ENCODE data around the gene PDE4B. TPM values are rescaled to one million over a fixed set of nuclear protein-coding genes. Genes with fewer than 3 reads are reported as not detected.

PDE4B gene
- total and polyA plus RNA-seq, 7 donors, result 1.6 to 17.2 (median 10.7) TPM

- no peaks in the 10 kb centered on the region for H3K27me3 ChIP-seq
- no peaks in the 10 kb centered on the region for H3K9me3 ChIP-seq
- no peak for DNase-seq
- 71 to 72% methylated on average over 4 of the region's 4 CpGs for WGBS, 2 donors
- no peak overlapping the region for H3K27ac ChIP-seq
- TF ChIP-seq CTCF (IDR thresholded peaks at IDR 0.05) (no peak), EP300 (IDR thresholded peaks at IDR 0.05) (no peak), POLR2AphosphoS5 (IDR thresholded peaks at IDR 0.05) (no peak), POLR2A (IDR thresholded peaks at IDR 0.05) (no peak)
- H3K4me1 ChIP-seq, result no peaks in the 10 kb centered on the region
- intact Hi-C loops (cut with DNase I), result no loop called here
- no peak overlapping the region for H3K4me3 ChIP-seq
- H3K36me3 ChIP-seq, result no peaks in the 10 kb centered on the region
Observed at GRCh38 chr1:65765631-65766030, 27.1 kb upstream of the PDE4B start.

- TF ChIP-seq POLR2AphosphoS5 (IDR thresholded peaks at IDR 0.05), result no peak
- no peak for TF ChIP-seq CTCF (IDR thresholded peaks at IDR 0.05)
- TF ChIP-seq POLR2A (IDR thresholded peaks at IDR 0.05), result no peak
- TF ChIP-seq EP300 (IDR thresholded peaks at IDR 0.05), result no peak
- Histone ChIP-seq H3K4me1 (no peaks in the 10 kb centered on the region), H3K4me3 (no peak overlapping the region), H3K27ac (no peak overlapping the region), H3K36me3 (no peaks in the 10 kb centered on the region), H3K9me3 (no peaks in the 10 kb centered on the region), H3K27me3 (no peaks in the 10 kb centered on the region)
- WGBS, 2 donors, result 86 to 94% methylated on average over 2 of the region's 2 CpGs
- DNase-seq, result no peak
- intact Hi-C loops (cut with DNase I), result no loop called here
Observed at GRCh38 chr1:65769636-65770035, 23.1 kb upstream of the PDE4B start.

GRCh38 chr1:65772607-65773006, 20.1 kb upstream of the PDE4B start:
- WGBS, 2 donors, result 7 to 30% methylated on average over 2 of the region's 2 CpGs
- Histone ChIP-seq H3K4me3 (no peak overlapping the region), H3K4me1 (no peaks in the 10 kb centered on the region), H3K9me3 (no peaks in the 10 kb centered on the region), H3K27ac (no peak overlapping the region), H3K27me3 (no peaks in the 10 kb centered on the region), H3K36me3 (no peaks in the 10 kb centered on the region)
- no peak for DNase-seq
- TF ChIP-seq CTCF (IDR thresholded peaks at IDR 0.05) (no peak), POLR2A (IDR thresholded peaks at IDR 0.05) (no peak)
- intact Hi-C loops (cut with DNase I), result no loop called here

- TF ChIP-seq POLR2A (IDR thresholded peaks at IDR 0.05) (no peak), POLR2AphosphoS5 (IDR thresholded peaks at IDR 0.05) (no peak), CTCF (IDR thresholded peaks at IDR 0.05) (no peak), EP300 (IDR thresholded peaks at IDR 0.05) (no peak)
- Histone ChIP-seq H3K4me3 (no peak overlapping the region), H3K9me3 (no peaks in the 10 kb centered on the region), H3K27ac (no peak overlapping the region), H3K27me3 (no peaks in the 10 kb centered on the region), H3K36me3 (no peaks in the 10 kb centered on the region), H3K4me1 (no peaks in the 10 kb centered on the region)
- DNase-seq, result no peak
- intact Hi-C loops (cut with DNase I), result no loop called here
- 86% methylated on average over 4 of the region's 4 CpGs for WGBS, 2 donors
Observed at GRCh38 chr1:65773391-65774123, 19.1 kb upstream of the PDE4B start.

- TF ChIP-seq POLR2AphosphoS5 (IDR thresholded peaks at IDR 0.05) (no peak), POLR2A (IDR thresholded peaks at IDR 0.05) (no peak), CTCF (IDR thresholded peaks at IDR 0.05) (no peak), EP300 (IDR thresholded peaks at IDR 0.05) (no peak)
- no peak overlapping the region for H3K4me3 ChIP-seq
- H3K27ac ChIP-seq, result no peak overlapping the region
- intact Hi-C loops (cut with DNase I), result no loop called here
- no peaks in the 10 kb centered on the region for H3K9me3 ChIP-seq
- peaks cover 0 to 7% (median 4%) of the 10 kb centered on the region in 4 donors for H3K4me1 ChIP-seq
- H3K36me3 ChIP-seq, result no peaks in the 10 kb centered on the region
- H3K27me3 ChIP-seq, result peaks cover 0 to 19% (median 17%) of the 10 kb centered on the region in 3 donors
- DNase-seq, result no peak
Observed at GRCh38 chr1:65788762-65789161, 3.9 kb upstream of the PDE4B start.

Measured in sigmoid colon (tissue), 7 donors.